ENCODE data around the gene PPFIA3.
"Not testable (repeated sequence)": the region's sequence is repeated elsewhere in the genome, so short reads cannot be mapped to it uniquely, and the experiment has no call there.

Gene PPFIA3

GRCh38 chr19:49118565-49119410 is 556 bp upstream of the PPFIA3 start, which contains the start of gene C19orf73:
Gene C19orf73 (minus strand): TSS chr19:49119143. CDS start chr19:49119022, 121 bp downstream.
- H3K36me3 Mint-ChIP-seq (ENCODE audit: low read depth) = peaks cover 3% of the 10 kb centered on the region
- peak in 2 of 3 experiments; percentile 10 to 12 for TF ChIP-seq CTCF (IDR thresholded peaks at IDR 0.05; ENCODE audit: unreplicated experiment in 3 of 3)
- peak within 1 kb of the TSS; percentile 84 to 93 (median 85) for H3K4me3 Mint-ChIP-seq
- H3K27me3 Mint-ChIP-seq (ENCODE audit: low read depth) = peaks cover 16% of the 10 kb centered on the region
- no peaks in the 10 kb centered on the region for H3K9me3 Mint-ChIP-seq
- peaks cover 28% of the 10 kb centered on the region for H3K4me1 Mint-ChIP-seq
- H3K27ac Mint-ChIP-seq = peak within 1 kb of the TSS; percentile 63 to 89 (median 63)

DNA sequence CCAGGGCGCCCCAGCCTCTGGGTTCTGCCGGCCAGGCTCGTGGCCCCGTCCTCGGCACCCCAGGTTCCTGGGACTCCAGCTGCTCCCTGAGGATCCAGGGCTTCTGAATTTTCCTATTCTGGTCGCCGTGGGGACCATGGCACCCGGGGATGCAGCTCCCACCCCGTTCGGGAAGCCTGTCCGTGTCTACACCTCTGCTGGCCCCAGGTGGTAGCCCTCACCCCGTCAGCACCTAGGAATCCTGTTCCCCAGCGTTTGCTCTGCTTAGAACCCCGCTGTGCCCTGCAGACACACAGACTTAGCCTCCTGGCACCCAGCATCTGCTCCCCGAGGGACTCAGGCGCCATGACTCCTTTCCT is 960 bp downstream of the PPFIA3 start:
- peaks cover 21% of the 10 kb centered on the region for H3K4me1 Mint-ChIP-seq
- H3K27me3 Mint-ChIP-seq (ENCODE audit: low read depth) = peaks cover 23% of the 10 kb centered on the region
- no peaks in the 10 kb centered on the region for H3K9me3 Mint-ChIP-seq
- no peak overlapping the region for H3K27ac Mint-ChIP-seq
- H3K36me3 Mint-ChIP-seq (ENCODE audit: low read depth) = peaks cover 3% of the 10 kb centered on the region
- H3K4me3 Mint-ChIP-seq = peak overlapping the region; percentile 62 to 77 (median 70)
- no peak for TF ChIP-seq CTCF (IDR thresholded peaks at IDR 0.05; ENCODE audit: unreplicated experiment in 3 of 3)

- no peak overlapping the region for H3K27ac Mint-ChIP-seq
- no peak for TF ChIP-seq CTCF (IDR thresholded peaks at IDR 0.05; ENCODE audit: unreplicated experiment in 3 of 3)
- H3K9me3 Mint-ChIP-seq = no peaks in the 10 kb centered on the region
- peaks cover 3% of the 10 kb centered on the region for H3K36me3 Mint-ChIP-seq (ENCODE audit: low read depth)
- peaks cover 23% of the 10 kb centered on the region for H3K27me3 Mint-ChIP-seq (ENCODE audit: low read depth)
- peaks cover 19% of the 10 kb centered on the region for H3K4me1 Mint-ChIP-seq
- peak overlapping the region; percentile 62 to 77 (median 70) for H3K4me3 Mint-ChIP-seq
Measured at GRCh38 chr19:49120868-49121267, 1.5 kb downstream of the PPFIA3 start.

DNA sequence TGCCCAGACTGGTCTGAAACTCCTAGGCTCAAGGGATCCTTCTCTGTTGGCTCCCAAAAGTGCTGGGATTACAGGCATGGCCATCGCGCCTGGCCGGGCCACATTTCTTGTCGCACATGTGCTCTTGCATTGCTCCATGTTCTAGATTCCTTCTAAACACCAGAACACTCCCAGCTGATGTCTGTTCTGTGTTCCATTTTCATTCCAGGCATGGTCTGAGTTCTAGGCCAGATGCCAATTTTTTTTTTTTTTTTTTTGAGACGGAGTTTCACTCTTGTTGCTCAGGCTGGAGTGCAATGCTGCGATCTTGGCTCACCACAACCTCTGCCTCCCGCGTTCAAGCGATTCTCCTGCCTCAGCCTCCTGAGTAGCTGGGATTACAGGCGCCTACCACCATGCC is 2.5 kb downstream of the PPFIA3 start:
- Mint-ChIP-seq H3K4me3 (peak overlapping the region in 2 of 3 experiments; percentile 13 to 38), H3K27me3 (ENCODE audit: low read depth) (peaks cover 23% of the 10 kb centered on the region), H3K4me1 (peaks cover 11% of the 10 kb centered on the region)
- not testable (repeated sequence) for H3K27ac Mint-ChIP-seq; H3K36me3 Mint-ChIP-seq (ENCODE audit: low read depth); H3K9me3 Mint-ChIP-seq

GRCh38 chr19:49123285-49123684 is 3.9 kb downstream of the PPFIA3 start:
- not testable (repeated sequence) for H3K4me3 Mint-ChIP-seq; H3K4me1 Mint-ChIP-seq; H3K27ac Mint-ChIP-seq; H3K36me3 Mint-ChIP-seq (ENCODE audit: low read depth); H3K9me3 Mint-ChIP-seq
- peaks cover 23% of the 10 kb centered on the region for H3K27me3 Mint-ChIP-seq (ENCODE audit: low read depth)

- Mint-ChIP-seq H3K4me3 (no peak overlapping the region), H3K27me3 (ENCODE audit: low read depth) (peaks cover 23% of the 10 kb centered on the region), H3K4me1 (peaks cover 12% of the 10 kb centered on the region), H3K9me3 (no peaks in the 10 kb centered on the region), H3K27ac (no peak overlapping the region), H3K36me3 (ENCODE audit: low read depth) (no peaks in the 10 kb centered on the region)
- TF ChIP-seq CTCF (IDR thresholded peaks at IDR 0.05; ENCODE audit: unreplicated experiment in 3 of 3) = no peak
Measured at GRCh38 chr19:49125025-49125731, 5.8 kb downstream of the PPFIA3 start.

Data from nephron (organoid).